Neutrophil (primary cell): Measurements from ENCODE around the gene C6orf47.
"Not testable (repeated sequence)": the region's sequence is repeated elsewhere in the genome, so short reads cannot be mapped to it uniquely, and the experiment has no call there.

Source experiments
- H3K27ac ChIP-seq: fragments of 200-600 bp; sonication (generic); 2 replicates; pipeline ENCODE4 v1.5.1; 2016; ENCODE audit warnings: mild to moderate bottlenecking, moderate library complexity
- H3K27me3 ChIP-seq: fragments of 200-600 bp; sonication (generic); 2 replicates; pipeline ENCODE4 v1.6.0; 2016; ENCODE audit warnings: mild to moderate bottlenecking
- H3K36me3 ChIP-seq: fragments of 200-600 bp; sonication (generic); 2 replicates; pipeline ENCODE4 v1.5.1; 2017
- H3K4me1 ChIP-seq, 2 experiments: fragments of 200-600 bp in 1 of 2; sonication (generic) in 1 of 2; 1 replicate in 1 of 2; 2 replicates in 1 of 2; pipeline versions ENCODE4 v1.5.1 to v1.6.1; 2013 to 2016; ENCODE audit warnings: low read depth in 1 of 2, low read length in 1 of 2, mild to moderate bottlenecking in 1 of 2, moderate library complexity in 1 of 2; ENCODE audit not compliant: control insufficient read depth in 1 of 2, insufficient read depth in 1 of 2
- H3K4me3 ChIP-seq, 2 experiments: fragments of 200-600 bp in 1 of 2; sonication (generic) in 1 of 2; 1 replicate in 1 of 2; 2 replicates in 1 of 2; pipeline ENCODE4 v1.5.1; 2013 to 2016; ENCODE audit warnings: low read depth in 1 of 2, low read length in 1 of 2, mild to moderate bottlenecking in 1 of 2, moderate library complexity in 1 of 2
- H3K9me3 ChIP-seq: fragments of 200-600 bp; sonication (generic); 2 replicates; pipeline ENCODE4 v1.5.1; 2016
- CTCF ChIP-seq: fragments of 200-600 bp; sonication (generic); IDR thresholded peaks from 2 replicates; pipeline ENCODE4 v1.5.1; 2016; ENCODE audit warnings: antibody characterized with exemption

C6orf47 gene

DNA sequence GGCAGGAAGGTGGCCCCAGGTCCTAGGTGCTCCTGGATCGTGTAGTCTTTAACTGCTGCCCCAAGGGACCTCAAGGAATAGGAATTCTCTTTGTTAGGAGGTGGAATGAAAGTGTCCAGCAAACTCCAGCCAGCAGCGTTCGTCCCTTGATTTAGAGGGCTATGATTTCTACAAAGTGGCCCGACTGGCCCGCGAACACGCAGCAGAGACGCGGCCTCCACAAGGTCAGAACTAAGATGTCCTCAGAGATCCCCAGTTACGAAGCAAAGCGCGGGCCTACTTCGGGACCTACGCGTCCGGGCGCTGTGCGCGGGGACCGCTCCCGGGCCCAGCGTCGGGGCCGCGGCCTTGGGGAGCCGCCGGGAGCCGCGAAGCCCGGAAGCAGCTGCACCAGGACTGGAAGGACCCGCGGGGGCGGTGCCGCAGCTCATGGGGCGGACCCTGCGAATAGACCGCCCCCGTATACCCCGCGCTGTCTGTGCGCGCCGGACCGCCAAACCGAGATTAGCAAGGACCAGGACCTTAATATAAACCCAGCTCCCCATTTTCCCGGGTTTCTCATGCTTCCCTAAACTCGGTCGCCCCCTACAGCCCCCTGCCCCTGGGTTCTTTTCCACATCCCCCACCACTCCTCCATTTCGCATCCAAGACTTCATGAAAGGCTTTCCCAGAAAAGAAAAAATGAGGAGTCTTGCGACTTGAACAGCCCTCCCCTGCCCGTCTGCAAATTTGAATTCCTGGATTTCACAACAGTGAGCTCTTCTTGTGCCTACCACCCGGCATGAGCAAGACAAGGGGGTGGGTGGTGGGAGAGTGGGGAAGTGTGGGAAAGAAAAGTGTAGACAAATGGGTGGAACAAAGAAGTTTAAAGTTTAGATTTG lies at the start of gene C6orf47:
TSS of gene C6orf47 (minus strand) at position 398 of the 881 bp plus-strand sequence. CDS start 831 bp downstream, outside the sequence.
- H3K9me3 ChIP-seq: no peaks in the 10 kb centered on the region
- H3K27me3 ChIP-seq: no peaks in the 10 kb centered on the region
- peaks cover 43% of the 10 kb centered on the region for H3K36me3 ChIP-seq
- peak within 1 kb of the TSS; percentile 77 to 92 for H3K4me3 ChIP-seq
- peaks cover 62 to 81% of the 10 kb centered on the region in 2 experiments for H3K4me1 ChIP-seq
- peak within 1 kb of the TSS; percentile 92 for H3K27ac ChIP-seq
- TF ChIP-seq CTCF: no peak

GRCh38 chr6:31709157-31709556 lies 48.6 kb upstream of the C6orf47 start:
- H3K4me1 ChIP-seq: peaks cover 14 to 15% of the 10 kb centered on the region in 2 experiments
- not testable (repeated sequence) for H3K27ac ChIP-seq, H3K27me3 ChIP-seq, H3K9me3 ChIP-seq, H3K36me3 ChIP-seq, H3K4me3 ChIP-seq

GRCh38 chr6:31708224-31708623 lies 47.6 kb upstream of the C6orf47 start:
- Histone ChIP-seq H3K27me3 (no peaks in the 10 kb centered on the region), H3K4me3 (no peak overlapping the region), H3K4me1 (peaks cover 21 to 23% of the 10 kb centered on the region in 2 experiments), H3K9me3 (no peaks in the 10 kb centered on the region), H3K36me3 (no peaks in the 10 kb centered on the region), H3K27ac (no peak overlapping the region)
- TF ChIP-seq CTCF: no peak

DNA sequence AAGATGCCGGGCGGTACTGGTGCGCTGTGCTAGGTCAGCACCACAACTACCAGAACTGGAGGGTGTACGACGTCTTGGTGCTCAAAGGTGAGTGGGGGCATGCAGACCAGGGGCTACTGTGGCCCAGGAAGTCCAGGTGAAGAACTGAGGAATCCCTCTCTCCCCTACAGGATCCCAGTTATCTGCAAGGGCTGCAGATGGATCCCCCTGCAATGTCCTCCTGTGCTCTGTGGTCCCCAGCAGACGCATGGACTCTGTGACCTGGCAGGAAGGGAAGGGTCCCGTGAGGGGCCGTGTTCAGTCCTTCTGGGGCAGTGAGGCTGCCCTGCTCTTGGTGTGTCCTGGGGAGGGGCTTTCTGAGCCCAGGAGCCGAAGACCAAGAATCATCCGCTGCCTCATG lies 47.1 kb upstream of the C6orf47 start:
- Histone ChIP-seq H3K27me3 (no peaks in the 10 kb centered on the region), H3K27ac (no peak overlapping the region), H3K36me3 (no peaks in the 10 kb centered on the region), H3K4me3 (no peak overlapping the region), H3K4me1 (peaks cover 21 to 23% of the 10 kb centered on the region in 2 experiments), H3K9me3 (no peaks in the 10 kb centered on the region)
- no peak for TF ChIP-seq CTCF

DNA sequence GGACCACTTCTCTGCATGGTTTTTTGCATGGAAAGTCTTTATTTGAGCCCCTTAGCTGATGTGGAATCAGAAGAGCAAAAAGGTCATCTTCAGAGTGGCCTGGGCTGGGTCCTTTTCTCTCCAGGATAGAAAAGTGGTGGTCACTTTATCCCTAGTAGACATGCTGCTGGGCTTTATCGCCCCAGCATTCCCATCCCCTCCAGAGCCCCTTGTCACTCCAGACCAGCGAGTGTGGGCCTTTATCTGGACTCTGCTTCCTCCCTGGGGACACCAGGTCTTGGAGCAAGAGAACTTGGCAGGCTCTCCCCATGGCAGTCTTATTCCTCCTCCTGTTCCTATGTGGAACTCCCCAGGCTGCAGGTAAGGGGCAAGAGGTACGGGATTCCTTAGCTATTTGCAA lies 46.0 kb upstream of the C6orf47 start, which contains the start of gene LY6G6F:
TSS of gene LY6G6F (plus strand) at position 268 of the 400 bp plus-strand sequence. CDS start at position 309, 41 bp downstream.
- peaks cover 27 to 28% of the 10 kb centered on the region in 2 experiments for H3K4me1 ChIP-seq
- TF ChIP-seq CTCF: no peak
- no peak within 1 kb of the TSS for H3K4me3 ChIP-seq
- peaks cover 2% of the 10 kb centered on the region for H3K36me3 ChIP-seq
- H3K27me3 ChIP-seq: no peaks in the 10 kb centered on the region
- H3K9me3 ChIP-seq: no peaks in the 10 kb centered on the region
- no peak within 1 kb of the TSS for H3K27ac ChIP-seq

GRCh38 chr6:31705931-31706330 lies 45.4 kb upstream of the C6orf47 start:
- no peaks in the 10 kb centered on the region for H3K9me3 ChIP-seq
- TF ChIP-seq CTCF: no peak
- peaks cover 9% of the 10 kb centered on the region for H3K36me3 ChIP-seq
- H3K27ac ChIP-seq: no peak overlapping the region
- H3K27me3 ChIP-seq: no peaks in the 10 kb centered on the region
- no peak overlapping the region for H3K4me3 ChIP-seq
- peaks cover 27 to 28% of the 10 kb centered on the region in 2 experiments for H3K4me1 ChIP-seq
